Thymus (tissue), 11 donors: ENCODE results near the gene CYB5RL. TPM values are rescaled to one million over a fixed set of nuclear protein-coding genes. Genes with fewer than 3 reads are reported as not detected.
"Not testable (repeated sequence)": the region's sequence is repeated elsewhere in the genome, so short reads cannot be mapped to it uniquely, and the experiment has no call there.

Experiments used
- DNase-seq, 9 donors: peaks; one replicate each; pipeline ENCODE4 v3.0.0-alpha.2; 2013; ENCODE audit warnings: low spot score in 9 of 9, low read depth in 6 of 9, missing footprints in 1 of 9
- H3K27ac ChIP-seq, 2 donors: one replicate each; pipeline ENCODE4 v1.5.1; 2013; ENCODE audit warnings: control low read depth in 1 of 2, low read depth in 1 of 2, low read length in 1 of 2, mild to moderate bottlenecking in 1 of 2, moderate library complexity in 1 of 2
- H3K27me3 ChIP-seq, 2 donors: one replicate each; pipeline ENCODE4 v1.5.1; 2013; ENCODE audit warnings: low read length in 1 of 2; ENCODE audit not compliant: control insufficient read depth in 2 of 2, insufficient read depth in 1 of 2
- H3K36me3 ChIP-seq, 2 donors: one replicate each; pipeline ENCODE4 v1.5.1; 2013; ENCODE audit warnings: low read length in 1 of 2, mild to moderate bottlenecking in 1 of 2, moderate library complexity in 1 of 2; ENCODE audit not compliant: control insufficient read depth in 2 of 2, insufficient read depth in 2 of 2
- H3K4me1 ChIP-seq, 2 donors: one replicate each; pipeline ENCODE4 v1.5.1; 2013; ENCODE audit warnings: low read length in 2 of 2; ENCODE audit not compliant: control insufficient read depth in 2 of 2, insufficient read depth in 2 of 2
- H3K4me3 ChIP-seq, 2 donors: one replicate each; pipeline ENCODE4 v1.5.1; 2013; ENCODE audit warnings: low read length in 2 of 2, control low read depth in 1 of 2, mild to moderate bottlenecking in 1 of 2
- H3K9me3 ChIP-seq, 2 donors: one replicate each; pipeline ENCODE4 v1.5.1; 2013; ENCODE audit warnings: low read length in 1 of 2, mild to moderate bottlenecking in 1 of 2; ENCODE audit not compliant: control insufficient read depth in 2 of 2, insufficient read depth in 1 of 2
- WGBS: extraction: QIAGEN DNeasy Blood & Tissue Kit; methylation state at CpG from one replicate; pipeline ENCODE4 v1.1.7; 2013; 5-methylcytosine and 5-hydroxymethylcytosine counted together
- polyA plus RNA-seq: library from polyadenylated mRNA; stranded (reverse); fragments of 200-250 nt; gene quantifications from one replicate; pipeline ENCODE4 v1.2.3, GENCODE V29; 2013
- total RNA-seq: library from RNA; stranded (reverse); fragments of 120-200 nt; gene quantifications from one replicate; pipeline ENCODE4 v1.2.4, GENCODE V29; 2013
- donor health status: healthy.

Gene CYB5RL
- total and polyA plus RNA-seq, 2 donors = 1.9 to 2.6 TPM

GRCh38 chr1:54168206-54168965 lies 31.4 kb downstream of the CYB5RL start:
- no peak for DNase-seq
- Histone ChIP-seq H3K27ac (no peak overlapping the region), H3K9me3 (no peaks in the 10 kb centered on the region), H3K4me3 (no peak overlapping the region), H3K4me1 (no peaks in the 10 kb centered on the region), H3K27me3 (no peaks in the 10 kb centered on the region), H3K36me3 (no peaks in the 10 kb centered on the region)
- WGBS = 93% methylated on average over 8 of the region's 8 CpGs

- 92% methylated on average over 9 of the region's 9 CpGs for WGBS
- Histone ChIP-seq H3K27me3 (no peaks in the 10 kb centered on the region), H3K36me3 (no peaks in the 10 kb centered on the region), H3K27ac (no peak overlapping the region), H3K4me3 (no peak overlapping the region), H3K9me3 (no peaks in the 10 kb centered on the region), H3K4me1 (no peaks in the 10 kb centered on the region)
- no peak for DNase-seq
Measured at GRCh38 chr1:54167422-54168139, 32.2 kb downstream of the CYB5RL start.

GRCh38 chr1:54166357-54166756 lies 33.5 kb downstream of the CYB5RL start:
- WGBS = 98% methylated on average over 8 of the region's 8 CpGs
- H3K4me1 ChIP-seq, H3K36me3 ChIP-seq, DNase-seq, H3K27ac ChIP-seq, H3K4me3 ChIP-seq, H3K27me3 ChIP-seq, H3K9me3 ChIP-seq: not testable (repeated sequence)

DNA sequence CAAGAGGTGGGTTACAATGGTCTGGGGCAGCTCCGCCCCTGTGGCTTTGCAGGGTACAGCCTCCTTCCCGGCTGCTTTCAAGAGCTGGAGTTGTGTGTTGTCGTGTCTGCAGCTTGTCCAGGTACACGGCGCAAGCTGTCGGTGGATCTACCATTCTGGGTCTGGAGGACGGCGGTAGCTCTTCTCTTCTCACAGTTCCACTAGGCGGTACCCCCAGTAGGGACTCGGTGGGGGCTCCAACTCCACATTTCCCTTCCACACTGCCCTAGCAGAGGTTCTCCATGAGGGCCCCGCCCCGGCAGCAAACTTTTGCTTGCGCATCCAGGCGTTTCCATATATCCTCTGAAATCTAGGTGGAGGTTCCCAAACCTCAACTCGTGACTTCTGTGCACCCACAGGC lies 34.7 kb downstream of the CYB5RL start:
- H3K9me3 ChIP-seq = no peaks in the 10 kb centered on the region
- WGBS = 95% methylated on average over 15 of the region's 15 CpGs
- H3K27me3 ChIP-seq = no peaks in the 10 kb centered on the region
- H3K4me1 ChIP-seq = no peaks in the 10 kb centered on the region
- no peak for DNase-seq
- H3K27ac ChIP-seq = no peak overlapping the region
- no peaks in the 10 kb centered on the region for H3K36me3 ChIP-seq
- H3K4me3 ChIP-seq = no peak overlapping the region

- DNase-seq = no peak
- no peaks in the 10 kb centered on the region for H3K36me3 ChIP-seq
- no peaks in the 10 kb centered on the region for H3K9me3 ChIP-seq
- H3K27me3 ChIP-seq = no peaks in the 10 kb centered on the region
- H3K4me1 ChIP-seq = no peaks in the 10 kb centered on the region
- 94% methylated on average over 5 of the region's 5 CpGs for WGBS
- no peak overlapping the region for H3K4me3 ChIP-seq
- H3K27ac ChIP-seq = no peak overlapping the region
Measured at GRCh38 chr1:54163573-54163972, 36.3 kb downstream of the CYB5RL start.

DNA sequence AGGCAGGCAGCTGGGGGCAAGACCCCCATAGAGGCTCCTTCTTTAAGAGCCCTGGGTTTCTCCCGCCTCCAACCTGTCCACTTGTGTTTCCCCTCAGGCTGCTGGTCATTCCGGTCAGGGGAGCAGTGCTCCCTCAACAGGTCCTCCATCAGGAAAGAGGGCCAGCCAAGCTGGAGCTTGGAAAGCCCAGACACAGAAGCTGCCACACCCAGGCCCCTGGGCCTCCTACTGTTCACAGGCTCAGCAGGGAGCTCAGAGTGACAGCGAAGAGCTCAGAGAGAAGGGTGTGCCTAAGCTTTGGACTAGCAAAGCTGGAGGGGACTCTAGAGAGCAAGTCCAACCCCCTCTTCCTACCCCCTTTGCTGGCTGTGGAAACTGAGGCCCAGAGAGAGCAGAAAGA lies 36.8 kb downstream of the CYB5RL start:
- whole genome bisulfite sequencing = 98% methylated on average over 3 of the region's 3 CpGs
- no peak for DNase-seq
- Histone ChIP-seq H3K4me1 (no peaks in the 10 kb centered on the region), H3K4me3 (no peak overlapping the region), H3K36me3 (no peaks in the 10 kb centered on the region), H3K9me3 (no peaks in the 10 kb centered on the region), H3K27ac (no peak overlapping the region), H3K27me3 (no peaks in the 10 kb centered on the region)

DNA sequence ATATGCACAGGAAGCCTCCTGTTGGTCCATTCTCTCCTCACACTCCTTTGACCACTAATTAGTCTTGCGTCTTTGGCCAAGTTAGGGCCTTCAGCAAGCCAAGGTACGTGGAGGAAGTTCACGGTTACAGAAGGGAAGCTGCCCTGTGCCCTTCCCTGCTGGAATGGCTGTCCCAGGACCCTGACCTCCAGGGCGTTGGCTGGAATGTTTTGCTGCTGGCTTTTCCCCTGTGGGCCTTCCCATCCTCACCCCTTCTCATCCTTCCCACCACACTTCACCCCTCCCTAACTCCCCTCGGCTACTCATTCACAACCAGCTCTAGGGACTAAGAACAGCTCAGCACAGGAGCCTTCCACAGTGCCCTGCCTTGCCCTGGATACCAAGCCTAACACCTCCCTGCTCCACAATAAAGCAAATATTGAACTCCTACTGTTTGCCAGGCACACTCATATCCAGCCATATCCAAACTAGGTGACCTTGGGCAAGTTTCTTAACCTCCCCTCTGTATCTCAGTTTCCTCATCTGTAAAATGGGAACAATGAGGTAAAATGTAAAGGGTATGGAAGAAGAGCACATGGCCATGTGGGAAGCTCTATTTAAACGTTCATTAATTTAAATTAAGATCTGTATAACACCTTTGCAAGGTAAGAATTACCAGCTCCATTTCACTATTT lies 38.2 kb downstream of the CYB5RL start:
- WGBS = 94% methylated on average over 6 of the region's 6 CpGs
- no peak for DNase-seq
- no peak overlapping the region for H3K27ac ChIP-seq

DNA sequence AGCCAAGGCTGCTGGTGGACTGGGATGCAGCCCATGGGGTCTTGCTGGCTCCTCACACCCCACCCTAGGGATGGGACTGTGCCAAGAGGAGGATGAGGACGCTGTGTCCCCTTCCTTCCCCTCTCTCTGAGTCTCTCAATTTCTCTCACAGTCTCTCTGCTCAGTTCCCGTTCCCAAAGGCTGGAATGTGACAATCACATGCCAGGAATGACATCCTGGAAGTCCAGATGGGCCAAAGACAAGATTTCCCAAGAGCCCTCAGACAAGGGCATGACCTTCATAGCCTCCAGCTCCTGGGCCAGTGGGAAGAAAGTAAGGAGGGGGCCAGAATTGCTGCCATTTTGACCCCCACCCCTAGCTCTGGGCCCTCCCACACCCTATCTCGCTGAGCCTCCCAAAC lies 39.5 kb downstream of the CYB5RL start:
- H3K36me3 ChIP-seq = no peaks in the 10 kb centered on the region
- DNase-seq = no peak
- H3K27ac ChIP-seq = no peak overlapping the region
- no peaks in the 10 kb centered on the region for H3K27me3 ChIP-seq
- 96% methylated on average over 3 of the region's 3 CpGs for WGBS
- H3K9me3 ChIP-seq = no peaks in the 10 kb centered on the region
- H3K4me1 ChIP-seq = no peaks in the 10 kb centered on the region
- H3K4me3 ChIP-seq = no peak overlapping the region

More for the DNA sequence above, 38.2 kb downstream of the CYB5RL start:
- H3K36me3 ChIP-seq = no peaks in the 10 kb centered on the region
- no peaks in the 10 kb centered on the region for H3K4me1 ChIP-seq
- no peaks in the 10 kb centered on the region for H3K27me3 ChIP-seq
- H3K4me3 ChIP-seq = no peak overlapping the region
- no peaks in the 10 kb centered on the region for H3K9me3 ChIP-seq

- DNase-seq = no peak
- no peaks in the 10 kb centered on the region for H3K36me3 ChIP-seq
Measured at GRCh38 chr1:54159733-54160316, 40.0 kb downstream of the CYB5RL start.

More at GRCh38 chr1:54159733-54160316, 40.0 kb downstream of the CYB5RL start:
- no peaks in the 10 kb centered on the region for H3K27me3 ChIP-seq
- H3K27ac ChIP-seq = no peak overlapping the region
- H3K4me3 ChIP-seq = no peak overlapping the region
- no peaks in the 10 kb centered on the region for H3K4me1 ChIP-seq
- 86% methylated on average over 4 of the region's 4 CpGs for whole genome bisulfite sequencing
- H3K9me3 ChIP-seq = no peaks in the 10 kb centered on the region
